Measurements from ENCODE around the gene SSH3.

The SSH3 gene

GRCh38 chr11:67301313-67301921, 1.9 kb upstream of the SSH3 start:
- H3K27me3 ChIP-seq (ENCODE audit: insufficient read depth, low read length, poor library complexity) = no peaks in the 10 kb centered on the region
- no peak overlapping the region for H3K4ac ChIP-seq (ENCODE audit: low read depth, low read length)
- no peaks in the 10 kb centered on the region for H3K79me2 ChIP-seq (ENCODE audit: control insufficient read depth, insufficient read depth, low read length)
- H3K9ac ChIP-seq (ENCODE audit: low read length) = peak overlapping the region; percentile 58
- H3K18ac ChIP-seq (ENCODE audit: low read length) = no peak overlapping the region
- no CpG with 5 or more reads among the region's 28 CpGs for WGBS (ENCODE audit: extremely low coverage, insufficient coverage, low lambda C conversion rate)
- no peak for DNase-seq
- H2BK15ac ChIP-seq (replicated peaks; ENCODE audit: low read depth) = no peak overlapping the region
- no peak overlapping the region for H3K27ac ChIP-seq (ENCODE audit: low read depth, low read length)
- H3K36me3 ChIP-seq (ENCODE audit: control insufficient read depth, insufficient read depth, low read length) = peaks cover 10% of the 10 kb centered on the region
- H2BK5ac ChIP-seq (ENCODE audit: low read length) = no peak overlapping the region
- H4K8ac ChIP-seq (ENCODE audit: low read depth, low read length) = no peak overlapping the region
- H3K23ac ChIP-seq (ENCODE audit: low read length) = no peak overlapping the region
- no peak overlapping the region for H2AK5ac ChIP-seq (ENCODE audit: low read length)
- H3K4me2 ChIP-seq (ENCODE audit: low read length) = no peak overlapping the region
- H2BK120ac ChIP-seq (ENCODE audit: low read depth, low read length) = no peak overlapping the region
- peaks cover 7% of the 10 kb centered on the region for H3K4me1 ChIP-seq (ENCODE audit: control insufficient read depth, low read depth, low read length)
- no peak overlapping the region for H3K4me3 ChIP-seq (ENCODE audit: low read length)
- no peak overlapping the region for H4K5ac ChIP-seq (ENCODE audit: low read length)
- no peaks in the 10 kb centered on the region for H3K79me1 ChIP-seq (ENCODE audit: low read length)
- peak overlapping the region; percentile 71 for H3K56ac ChIP-seq (ENCODE audit: low read length)

- no peak overlapping the region for H2BK5ac ChIP-seq (ENCODE audit: low read length)
- H3K18ac ChIP-seq (ENCODE audit: low read length) = no peak overlapping the region
- no peak overlapping the region for H3K4me2 ChIP-seq (ENCODE audit: low read length)
- H3K4me3 ChIP-seq (ENCODE audit: low read length) = no peak overlapping the region
- WGBS (ENCODE audit: extremely low coverage, insufficient coverage, low lambda C conversion rate) = no CpG with 5 or more reads among the region's 15 CpGs
- H4K5ac ChIP-seq (ENCODE audit: low read length) = no peak overlapping the region
- H2AK5ac ChIP-seq (ENCODE audit: low read length) = no peak overlapping the region
- peak overlapping the region; percentile 93 for H3K56ac ChIP-seq (ENCODE audit: low read length)
- peak; percentile 75 for DNase-seq
- no peaks in the 10 kb centered on the region for H3K79me2 ChIP-seq (ENCODE audit: control insufficient read depth, insufficient read depth, low read length)
- H3K4me1 ChIP-seq (ENCODE audit: control insufficient read depth, low read depth, low read length) = peaks cover 7% of the 10 kb centered on the region
- H3K9ac ChIP-seq (ENCODE audit: low read length) = peak overlapping the region; percentile 78
- no peak overlapping the region for H2BK120ac ChIP-seq (ENCODE audit: low read depth, low read length)
- H4K8ac ChIP-seq (ENCODE audit: low read depth, low read length) = no peak overlapping the region
- H3K27me3 ChIP-seq (ENCODE audit: insufficient read depth, low read length, poor library complexity) = no peaks in the 10 kb centered on the region
- no peak overlapping the region for H3K4ac ChIP-seq (ENCODE audit: low read depth, low read length)
- no peak overlapping the region for H3K23ac ChIP-seq (ENCODE audit: low read length)
- peaks cover 10% of the 10 kb centered on the region for H3K36me3 ChIP-seq (ENCODE audit: control insufficient read depth, insufficient read depth, low read length)
- H2BK15ac ChIP-seq (replicated peaks; ENCODE audit: low read depth) = no peak overlapping the region
- peak overlapping the region; percentile 84 for H3K27ac ChIP-seq (ENCODE audit: low read depth, low read length)
- H3K79me1 ChIP-seq (ENCODE audit: low read length) = no peaks in the 10 kb centered on the region
Measured at GRCh38 chr11:67301951-67302516, 1.3 kb upstream of the SSH3 start.

GRCh38 chr11:67302571-67303131, 679 bp upstream of the SSH3 start:
- peak overlapping the region; percentile 38 for H3K23ac ChIP-seq (ENCODE audit: low read length)
- no peaks in the 10 kb centered on the region for H3K79me1 ChIP-seq (ENCODE audit: low read length)
- no CpG with 5 or more reads among the region's 23 CpGs for WGBS (ENCODE audit: extremely low coverage, insufficient coverage, low lambda C conversion rate)
- H3K27me3 ChIP-seq (ENCODE audit: insufficient read depth, low read length, poor library complexity) = no peaks in the 10 kb centered on the region
- H3K27ac ChIP-seq (ENCODE audit: low read depth, low read length) = peak overlapping the region; percentile 84
- peak overlapping the region; percentile 78 for H3K9ac ChIP-seq (ENCODE audit: low read length)
- peak overlapping the region; percentile 93 for H3K56ac ChIP-seq (ENCODE audit: low read length)
- H4K8ac ChIP-seq (ENCODE audit: low read depth, low read length) = no peak overlapping the region
- H3K36me3 ChIP-seq (ENCODE audit: control insufficient read depth, insufficient read depth, low read length) = peaks cover 10% of the 10 kb centered on the region
- H4K5ac ChIP-seq (ENCODE audit: low read length) = no peak overlapping the region
- H3K18ac ChIP-seq (ENCODE audit: low read length) = peak overlapping the region; percentile 65
- no peak overlapping the region for H2BK5ac ChIP-seq (ENCODE audit: low read length)
- peaks cover 7% of the 10 kb centered on the region for H3K4me1 ChIP-seq (ENCODE audit: control insufficient read depth, low read depth, low read length)
- peak overlapping the region; percentile 91 for H3K4me2 ChIP-seq (ENCODE audit: low read length)
- no peak overlapping the region for H2BK120ac ChIP-seq (ENCODE audit: low read depth, low read length)
- peak overlapping the region; percentile 7 for H3K4ac ChIP-seq (ENCODE audit: low read depth, low read length)
- peak overlapping the region; percentile 32 for H3K4me3 ChIP-seq (ENCODE audit: low read length)
- DNase-seq = peak; percentile 80
- no peaks in the 10 kb centered on the region for H3K79me2 ChIP-seq (ENCODE audit: control insufficient read depth, insufficient read depth, low read length)
- H2BK15ac ChIP-seq (replicated peaks; ENCODE audit: low read depth) = no peak overlapping the region
- no peak overlapping the region for H2AK5ac ChIP-seq (ENCODE audit: low read length)

- H3K9ac ChIP-seq (ENCODE audit: low read length) = peak overlapping the region; percentile 83
- H3K36me3 ChIP-seq (ENCODE audit: control insufficient read depth, insufficient read depth, low read length) = peaks cover 10% of the 10 kb centered on the region
- no CpG with 5 or more reads among the region's 43 CpGs for WGBS (ENCODE audit: extremely low coverage, insufficient coverage, low lambda C conversion rate)
- H2BK120ac ChIP-seq (ENCODE audit: low read depth, low read length) = peak overlapping the region; percentile 33
- peak overlapping the region; percentile 64 for H3K27ac ChIP-seq (ENCODE audit: low read depth, low read length)
- H3K27me3 ChIP-seq (ENCODE audit: insufficient read depth, low read length, poor library complexity) = no peaks in the 10 kb centered on the region
- peak overlapping the region; percentile 73 for H3K4me3 ChIP-seq (ENCODE audit: low read length)
- H2AK5ac ChIP-seq (ENCODE audit: low read length) = peak overlapping the region; percentile 74
- H4K8ac ChIP-seq (ENCODE audit: low read depth, low read length) = no peak overlapping the region
- peak overlapping the region; percentile 92 for H3K56ac ChIP-seq (ENCODE audit: low read length)
- H3K4me1 ChIP-seq (ENCODE audit: control insufficient read depth, low read depth, low read length) = peaks cover 7% of the 10 kb centered on the region
- peak overlapping the region; percentile 97 for H3K23ac ChIP-seq (ENCODE audit: low read length)
- H3K79me2 ChIP-seq (ENCODE audit: control insufficient read depth, insufficient read depth, low read length) = no peaks in the 10 kb centered on the region
- H2BK5ac ChIP-seq (ENCODE audit: low read length) = no peak overlapping the region
- H3K4me2 ChIP-seq (ENCODE audit: low read length) = peak overlapping the region; percentile 94
- peak overlapping the region; percentile 69 for H3K18ac ChIP-seq (ENCODE audit: low read length)
- H4K5ac ChIP-seq (ENCODE audit: low read length) = no peak overlapping the region
- H3K4ac ChIP-seq (ENCODE audit: low read depth, low read length) = peak overlapping the region; percentile 90
- H2BK15ac ChIP-seq (replicated peaks; ENCODE audit: low read depth) = no peak overlapping the region
- peak; percentile 70 for DNase-seq
- no peaks in the 10 kb centered on the region for H3K79me1 ChIP-seq (ENCODE audit: low read length)
Measured at GRCh38 chr11:67303835-67304411, 593 bp downstream of the SSH3 start.

- Histone ChIP-seq H3K36me3 (ENCODE audit: control insufficient read depth, insufficient read depth, low read length) (peaks cover 6% of the 10 kb centered on the region), H3K9ac (ENCODE audit: low read length) (peak overlapping the region; percentile 83), H3K27me3 (ENCODE audit: insufficient read depth, low read length, poor library complexity) (no peaks in the 10 kb centered on the region), H4K5ac (ENCODE audit: low read length) (no peak overlapping the region), H3K56ac (ENCODE audit: low read length) (peak overlapping the region; percentile 92), H3K79me2 (ENCODE audit: control insufficient read depth, insufficient read depth, low read length) (no peaks in the 10 kb centered on the region), H3K18ac (ENCODE audit: low read length) (no peak overlapping the region), H2BK15ac (replicated peaks; ENCODE audit: low read depth) (no peak overlapping the region), H3K79me1 (ENCODE audit: low read length) (no peaks in the 10 kb centered on the region), H3K27ac (ENCODE audit: low read depth, low read length) (no peak overlapping the region), H3K4me3 (ENCODE audit: low read length) (no peak overlapping the region), H3K23ac (ENCODE audit: low read length) (no peak overlapping the region), H3K4me1 (ENCODE audit: control insufficient read depth, low read depth, low read length) (peaks cover 7% of the 10 kb centered on the region), H2BK5ac (ENCODE audit: low read length) (no peak overlapping the region), H3K4ac (ENCODE audit: low read depth, low read length) (no peak overlapping the region), H4K8ac (ENCODE audit: low read depth, low read length) (no peak overlapping the region), H2BK120ac (ENCODE audit: low read depth, low read length) (no peak overlapping the region), H3K4me2 (ENCODE audit: low read length) (peak overlapping the region; percentile 94), H2AK5ac (ENCODE audit: low read length) (peak overlapping the region; percentile 74)
- no CpG with 5 or more reads among the region's 14 CpGs for WGBS (ENCODE audit: extremely low coverage, insufficient coverage, low lambda C conversion rate)
- no peak for DNase-seq
Measured at GRCh38 chr11:67304511-67305113, 1.3 kb downstream of the SSH3 start.

Data from mesendoderm (in vitro differentiated cells).